DMS153 treated with DMSO at 0.1 percent for 48 hours (cell line): Measurements from ENCODE around the gene PACSIN1.

Experiments used
- DNase-seq: peaks from one replicate; lab custom pipeline; 2025; ENCODE audit not compliant: unreplicated experiment; lab: John Stamatoyannopoulos, UW

The PACSIN1 gene, protein sequence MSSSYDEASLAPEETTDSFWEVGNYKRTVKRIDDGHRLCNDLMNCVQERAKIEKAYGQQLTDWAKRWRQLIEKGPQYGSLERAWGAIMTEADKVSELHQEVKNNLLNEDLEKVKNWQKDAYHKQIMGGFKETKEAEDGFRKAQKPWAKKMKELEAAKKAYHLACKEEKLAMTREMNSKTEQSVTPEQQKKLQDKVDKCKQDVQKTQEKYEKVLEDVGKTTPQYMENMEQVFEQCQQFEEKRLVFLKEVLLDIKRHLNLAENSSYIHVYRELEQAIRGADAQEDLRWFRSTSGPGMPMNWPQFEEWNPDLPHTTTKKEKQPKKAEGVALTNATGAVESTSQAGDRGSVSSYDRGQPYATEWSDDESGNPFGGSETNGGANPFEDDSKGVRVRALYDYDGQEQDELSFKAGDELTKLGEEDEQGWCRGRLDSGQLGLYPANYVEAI

DNA sequence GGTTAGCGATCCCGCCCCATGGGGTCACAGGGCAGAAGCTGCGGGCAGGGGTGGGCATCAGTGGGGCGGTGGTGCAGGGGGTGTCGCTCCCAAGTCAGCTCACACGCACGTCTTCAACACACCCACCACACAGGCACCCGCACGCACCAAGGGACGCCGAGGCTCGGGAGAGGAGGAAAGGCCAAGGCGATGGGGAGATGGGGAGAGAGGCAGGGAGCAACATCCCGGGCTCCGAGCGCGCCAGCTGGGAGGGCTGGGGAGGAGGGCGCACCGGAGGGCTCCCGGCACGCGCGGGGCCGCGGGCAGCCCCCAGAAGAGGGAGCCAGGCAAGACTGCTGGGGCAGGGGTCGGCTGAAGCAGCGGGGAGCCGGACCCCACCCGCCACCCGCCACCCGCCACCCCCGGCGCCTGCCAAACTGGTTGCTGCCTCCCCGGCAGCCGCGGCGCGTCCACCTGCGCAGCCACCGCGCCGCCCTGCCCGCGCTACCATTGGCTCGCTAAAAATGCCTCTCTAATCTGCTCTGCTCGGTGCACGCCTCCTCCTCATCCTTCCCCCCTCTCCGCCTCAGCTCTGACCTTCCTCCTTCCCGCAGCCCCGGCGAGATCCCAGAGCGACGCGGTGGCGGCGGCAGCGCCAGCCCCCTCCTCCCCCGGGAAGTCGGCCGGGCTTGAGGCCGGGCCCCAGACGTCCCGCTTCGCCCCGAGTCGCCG is at the start of gene PACSIN1:
Gene PACSIN1 (plus strand): TSS at position 546 of the 711 bp plus-strand sequence. CDS start 60,230 bp downstream, outside the sequence.
- DNase-seq = no peak

DNA sequence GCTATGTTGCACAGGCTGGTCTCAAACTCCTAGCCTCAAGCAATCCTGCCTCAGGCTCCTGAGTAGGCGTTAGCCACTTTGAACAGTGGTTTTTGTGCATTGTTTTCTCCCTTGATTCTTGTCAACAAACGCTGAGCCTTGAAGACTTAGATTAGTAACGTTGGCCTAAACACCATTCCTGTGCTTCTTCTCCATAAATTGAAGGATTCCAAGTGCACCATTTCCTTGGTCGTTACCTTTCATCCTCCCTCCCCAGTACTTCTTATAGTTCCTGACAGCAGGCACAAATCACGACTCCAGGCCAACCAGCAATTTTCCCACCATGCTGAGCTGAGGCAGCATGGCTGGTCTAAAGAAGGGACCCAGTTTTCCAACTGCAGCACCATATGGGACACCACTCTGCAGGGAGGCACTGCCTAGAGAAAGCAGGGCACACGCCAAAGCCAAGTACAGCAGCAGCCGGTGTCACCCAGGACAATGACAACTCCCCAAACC is 49.0 kb upstream of the PACSIN1 start:
- DNase-seq = no peak

DNA sequence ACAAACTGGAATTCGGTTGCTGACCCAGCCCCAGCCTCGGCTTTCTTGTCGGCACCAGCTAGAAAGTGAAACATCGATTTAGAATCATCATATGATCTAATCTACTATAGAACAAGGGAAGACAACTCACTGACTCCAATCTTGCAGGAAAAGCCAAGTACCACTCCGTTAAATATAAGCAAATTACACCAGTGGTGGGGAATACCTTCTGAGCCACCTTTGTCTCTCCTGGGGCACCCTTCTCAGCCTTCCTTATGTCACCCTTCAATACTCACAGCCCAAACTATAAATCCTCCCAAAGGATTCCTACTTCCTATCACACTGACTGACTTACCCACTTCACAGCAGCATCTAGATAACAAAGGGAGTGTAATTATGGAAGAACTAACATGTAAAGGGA is 47.5 kb upstream of the PACSIN1 start:
- no peak for DNase-seq

DNA sequence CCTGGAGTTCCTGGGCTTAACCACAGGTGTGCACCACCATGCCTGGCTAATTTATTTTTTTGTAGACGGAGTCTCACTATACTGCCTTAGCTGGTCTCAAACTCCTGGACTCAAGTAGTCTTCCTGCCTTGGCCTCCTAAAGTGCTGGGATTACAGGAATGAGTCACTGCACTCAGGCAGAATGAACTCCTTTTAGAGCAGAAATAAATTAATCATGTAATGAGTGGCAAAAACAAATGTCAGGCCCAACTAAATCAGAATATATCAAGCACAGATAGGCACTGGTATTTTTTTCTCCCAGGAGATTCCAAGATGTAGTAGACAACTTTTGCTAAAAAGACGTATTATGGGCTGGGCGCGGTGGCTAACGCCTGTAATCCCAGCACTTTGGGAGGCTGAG is 42.6 kb upstream of the PACSIN1 start:
- DNase-seq = no peak

DNA sequence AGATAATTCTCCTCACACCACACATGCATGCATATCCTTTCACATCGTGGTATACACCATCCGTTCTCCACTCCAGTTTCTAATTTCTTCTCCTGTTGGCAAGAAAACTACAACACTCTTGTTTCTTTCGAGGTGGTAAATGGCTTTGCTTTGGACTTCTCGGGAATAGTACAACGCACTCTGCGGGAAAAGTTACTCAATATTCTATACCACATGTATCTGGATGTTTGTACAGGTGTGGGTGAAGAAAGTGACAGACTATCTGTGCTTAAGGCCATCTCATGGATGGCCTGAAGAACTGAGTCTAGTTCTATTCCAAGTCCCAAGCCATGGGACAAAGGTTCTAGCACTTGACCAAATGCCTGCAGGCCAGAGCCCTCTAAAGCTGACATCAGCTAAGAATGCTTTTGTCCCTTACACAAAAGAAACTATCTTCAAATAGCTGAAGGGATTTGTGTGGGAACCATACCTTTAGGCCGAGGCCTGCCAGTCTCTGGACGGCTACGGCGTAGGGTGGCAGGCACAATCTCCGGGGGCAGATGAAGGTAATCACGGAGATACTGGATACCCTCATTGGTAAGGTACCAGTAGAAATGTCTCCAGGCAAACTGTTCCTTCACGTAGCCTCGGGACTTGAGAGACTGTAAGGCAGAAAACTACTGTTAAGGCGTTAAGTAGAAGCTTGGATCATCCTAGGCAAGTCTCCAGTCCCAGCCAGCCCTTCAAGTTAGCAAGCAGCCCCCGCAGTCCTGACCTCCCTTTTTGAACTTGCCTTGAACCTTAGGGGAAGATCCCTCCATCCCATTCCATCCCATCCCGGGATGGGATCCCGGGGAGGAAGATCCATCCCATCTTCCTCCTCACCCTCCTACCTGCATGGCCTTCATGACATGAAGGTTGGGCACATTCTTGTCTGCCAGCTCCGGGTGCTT is 41.4 kb upstream of the PACSIN1 start:
- no peak for DNase-seq

DNA sequence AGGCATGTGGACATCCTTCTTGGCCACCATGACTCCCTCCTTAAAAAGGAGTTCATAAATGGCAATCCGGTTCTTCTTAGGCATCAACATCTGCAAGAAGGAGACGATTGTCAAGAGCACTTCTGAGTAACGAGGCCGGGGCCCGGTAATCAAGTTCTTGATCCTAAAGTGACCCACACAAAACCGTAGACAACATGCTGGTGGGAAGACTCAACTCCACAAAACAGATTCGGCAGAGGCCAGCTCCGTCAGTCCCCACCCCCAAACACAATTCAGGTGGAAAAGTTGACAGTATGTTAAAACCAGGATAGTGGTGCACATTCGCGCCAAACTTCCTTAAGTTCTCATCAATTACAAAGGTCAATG is 40.8 kb upstream of the PACSIN1 start:
- no peak for DNase-seq

DNA sequence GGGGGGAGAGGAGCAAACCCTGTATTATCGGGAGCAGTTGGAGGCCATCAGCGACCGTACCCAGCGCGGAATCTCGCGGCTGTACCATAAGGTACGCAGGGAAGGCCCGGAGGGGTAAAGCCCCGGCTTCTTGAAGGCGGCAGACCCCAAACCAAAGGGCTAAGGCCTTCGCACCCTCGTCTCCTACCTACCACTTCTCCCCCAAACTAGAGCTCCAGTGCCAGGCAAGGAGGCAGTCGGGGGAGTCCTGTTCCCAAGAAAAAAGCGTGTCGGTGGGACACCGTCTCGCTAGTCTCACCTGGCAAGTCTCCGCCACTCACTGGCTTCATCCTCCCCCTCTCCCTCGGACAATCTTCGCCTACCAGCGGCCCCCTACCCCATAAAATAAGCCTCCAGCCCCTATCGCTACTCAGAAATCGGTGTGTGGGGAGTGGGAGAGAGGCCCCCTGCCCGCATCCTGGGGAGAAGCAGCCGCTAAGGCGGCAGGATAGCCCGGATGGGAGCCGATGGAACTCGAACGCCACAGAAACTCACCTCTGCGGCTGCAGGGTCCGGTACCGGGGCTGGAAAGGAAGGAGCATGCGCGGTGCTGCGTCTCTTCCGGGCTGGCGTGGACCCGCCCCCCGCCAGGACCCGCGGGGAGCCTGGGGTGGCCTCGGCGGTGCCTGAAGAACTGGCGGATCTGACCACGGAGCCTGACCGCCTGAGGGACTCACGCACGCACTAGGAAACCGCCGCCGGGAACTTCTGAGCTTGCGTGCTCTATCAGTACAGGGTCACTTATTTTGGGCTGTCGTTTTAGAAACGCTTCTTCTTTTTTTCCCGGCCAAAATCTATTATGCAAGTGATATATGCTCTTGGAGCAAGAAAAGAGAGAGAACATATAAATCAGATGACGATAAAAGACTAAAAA is 40.1 kb upstream of the PACSIN1 start, which contains the start of gene RPS10:
Gene RPS10 (minus strand): TSS at position 572 of the 913 bp plus-strand sequence. CDS start 848 bp downstream, outside the sequence.
- peak; percentile 91 for DNase-seq

DNA sequence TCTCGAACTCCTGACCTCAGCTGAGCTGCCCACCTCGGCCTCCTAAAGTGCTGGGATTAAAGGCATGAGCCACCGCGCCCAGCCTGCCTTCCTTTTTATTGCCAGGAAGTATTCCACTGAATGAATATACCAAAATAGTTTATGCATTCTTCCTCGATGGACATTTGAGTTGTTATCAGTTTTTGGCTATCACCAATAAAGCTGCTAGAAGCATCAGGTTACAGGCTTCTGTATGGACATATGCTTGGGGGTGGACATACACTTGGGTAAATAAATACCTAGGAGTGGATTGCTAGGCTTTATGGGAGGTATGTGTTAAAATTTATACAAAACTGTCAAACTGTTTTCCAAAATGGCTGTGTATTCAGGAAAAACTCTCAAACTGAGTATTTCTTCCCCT is 30.0 kb upstream of the PACSIN1 start:
- DNase-seq = no peak

DNA sequence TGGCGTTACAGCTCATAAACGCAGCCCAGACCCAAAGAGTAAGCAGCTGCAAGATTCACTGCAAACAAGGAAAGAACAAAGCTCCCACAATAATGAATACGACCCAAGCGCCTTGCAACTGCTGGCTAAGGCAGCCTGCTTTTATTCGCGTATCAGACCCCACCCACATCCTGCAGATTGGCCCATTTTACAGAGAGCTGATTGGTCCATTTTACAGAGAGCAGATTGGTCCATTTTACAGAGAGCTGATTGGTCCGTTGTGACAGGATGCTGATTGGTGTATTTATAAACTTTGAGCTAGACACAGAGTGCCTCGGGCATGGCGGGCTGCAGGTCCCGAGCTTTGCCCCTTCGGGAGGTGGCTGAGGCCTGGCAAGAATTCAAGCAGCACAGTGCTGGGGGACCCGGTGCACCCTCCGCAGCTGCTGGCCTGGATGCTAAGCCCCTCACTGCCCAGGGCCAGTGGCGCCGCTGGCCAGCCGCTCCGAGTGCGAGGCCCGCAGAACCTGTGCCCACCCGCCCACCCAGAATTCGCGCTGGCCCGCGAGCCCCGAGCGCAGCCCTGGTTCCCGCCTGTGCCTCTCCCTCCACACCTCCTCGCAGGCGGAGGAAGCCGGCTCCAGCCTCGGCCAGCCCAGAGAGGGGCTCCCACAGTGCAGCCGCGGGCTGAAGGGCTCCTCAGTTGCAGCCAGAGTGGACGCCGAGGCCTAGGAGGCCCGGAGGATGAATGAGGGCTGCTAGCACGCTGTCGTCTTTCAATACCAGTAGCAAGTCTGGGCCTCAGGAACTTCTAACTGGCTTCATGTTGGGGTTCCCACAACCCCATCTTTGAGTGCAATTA is 28.9 kb upstream of the PACSIN1 start:
- DNase-seq = no peak

DNA sequence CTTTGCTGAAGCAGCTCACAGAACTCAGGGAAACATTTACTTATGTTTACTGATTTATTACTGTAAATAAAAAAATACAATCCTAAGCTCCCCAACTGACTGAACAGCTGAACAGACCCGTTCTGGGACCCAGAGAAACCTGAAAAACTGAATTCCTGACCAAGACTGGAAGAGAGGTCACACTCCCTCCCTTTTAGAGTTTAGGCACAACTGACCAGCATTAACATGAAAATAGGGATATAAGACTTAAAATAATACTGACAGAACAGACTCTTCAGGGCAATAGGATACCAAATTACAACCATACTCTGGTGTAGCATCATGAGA is 28.3 kb upstream of the PACSIN1 start:
- DNase-seq = no peak

DNA sequence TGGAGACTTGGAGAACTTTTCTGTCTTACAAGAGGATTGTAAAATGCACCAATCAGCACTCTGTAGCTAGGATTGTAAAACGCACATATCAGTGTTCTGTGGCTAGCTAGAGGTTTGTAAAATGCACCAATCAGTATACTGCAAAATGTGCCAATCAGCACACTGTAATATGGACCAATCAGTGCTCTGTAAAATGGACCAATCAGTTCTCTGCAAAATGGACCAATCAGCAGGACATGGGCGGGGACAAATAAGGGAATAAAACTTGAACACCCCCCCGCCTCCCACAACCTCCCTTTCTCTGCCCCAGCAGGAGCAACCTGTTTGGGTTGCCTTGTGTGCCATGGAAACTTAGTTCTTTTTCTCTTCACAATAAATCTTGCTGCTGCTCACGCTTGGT is 27.2 kb upstream of the PACSIN1 start:
- DNase-seq = no peak

DNA sequence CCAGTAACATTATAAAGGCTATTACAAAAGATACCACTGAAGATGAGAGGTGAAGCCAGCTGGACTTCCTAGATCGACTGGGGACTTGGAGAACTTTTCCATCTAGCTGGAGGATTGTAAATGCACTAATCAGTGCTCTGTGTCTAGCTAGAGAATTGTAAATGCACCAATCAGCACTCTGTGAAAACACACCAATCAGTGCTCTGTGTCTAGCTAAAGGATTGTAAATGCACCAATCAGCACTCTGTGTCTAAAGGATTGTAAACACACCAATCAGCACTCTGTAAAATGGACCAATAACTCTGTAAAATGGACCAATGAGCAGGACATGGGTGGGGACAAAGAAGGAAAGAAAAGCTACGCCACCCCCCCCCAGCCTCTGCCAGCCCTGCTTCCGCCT is 26.4 kb upstream of the PACSIN1 start:
- DNase-seq = no peak

DNA sequence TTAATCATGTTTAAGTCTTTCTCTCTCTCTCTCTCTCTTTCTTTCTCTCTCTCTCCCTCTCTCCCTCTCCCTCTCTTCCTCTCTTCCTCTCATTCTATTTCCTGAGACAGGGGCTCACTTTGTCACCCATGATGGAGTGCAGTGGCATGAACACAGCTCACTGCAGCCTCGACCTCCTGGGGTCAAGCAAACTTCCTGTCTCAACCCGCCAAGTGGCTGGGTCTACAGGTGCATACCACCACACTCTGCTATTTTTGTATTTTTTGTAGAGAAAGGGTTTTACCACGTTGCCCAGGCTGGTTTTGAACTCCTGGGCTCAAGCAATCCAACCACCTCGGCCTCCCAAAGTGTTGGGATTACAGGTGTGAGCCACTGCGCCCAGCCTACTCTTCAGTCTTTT is 24.4 kb upstream of the PACSIN1 start:
- no peak for DNase-seq

DNA sequence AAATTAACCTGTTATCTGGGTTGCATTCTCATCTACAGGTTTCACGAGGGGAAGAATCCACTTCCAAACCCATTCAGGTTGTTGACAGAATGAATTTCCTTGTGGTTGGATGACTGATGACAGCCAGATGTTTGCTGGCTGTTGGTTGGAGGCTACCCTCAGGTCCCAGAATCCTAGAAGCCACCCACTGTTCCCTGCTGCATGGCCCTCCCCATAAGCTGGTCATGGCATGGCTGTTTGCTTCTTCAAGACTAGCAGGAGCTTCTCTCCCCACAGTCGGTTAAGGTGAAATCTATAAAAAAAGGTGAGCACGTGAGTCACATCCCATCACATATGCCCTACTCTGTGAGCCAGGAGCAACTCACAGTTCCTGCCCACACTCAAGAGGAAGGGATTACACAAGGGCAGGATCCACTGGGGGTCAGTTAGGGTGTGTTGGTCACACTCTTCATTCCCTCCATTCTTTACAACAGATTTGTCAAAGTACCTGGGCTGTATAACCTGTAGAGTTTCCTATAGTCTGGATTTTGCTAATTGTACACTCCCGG is 20.5 kb upstream of the PACSIN1 start:
- no peak for DNase-seq

DNA sequence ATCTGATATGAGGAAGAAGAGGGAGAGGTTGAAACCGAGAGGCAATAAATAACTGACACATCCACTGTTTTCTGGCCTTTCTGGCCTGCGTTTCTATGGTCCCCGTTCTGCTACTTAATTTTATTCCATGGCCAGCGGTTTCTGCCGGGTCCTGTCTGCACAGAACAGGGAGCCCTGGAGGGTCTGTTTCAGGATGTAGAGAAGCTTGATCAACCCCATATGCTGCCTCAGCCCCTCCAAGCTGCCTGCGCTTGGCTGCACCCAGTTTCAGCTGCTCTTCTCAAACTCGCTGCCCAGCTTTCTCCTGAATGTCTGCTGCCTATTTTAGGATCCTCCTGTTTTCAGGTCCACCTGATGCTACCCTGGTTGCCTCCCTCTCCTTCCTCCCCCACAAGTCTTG is 18.5 kb upstream of the PACSIN1 start:
- no peak for DNase-seq

DNA sequence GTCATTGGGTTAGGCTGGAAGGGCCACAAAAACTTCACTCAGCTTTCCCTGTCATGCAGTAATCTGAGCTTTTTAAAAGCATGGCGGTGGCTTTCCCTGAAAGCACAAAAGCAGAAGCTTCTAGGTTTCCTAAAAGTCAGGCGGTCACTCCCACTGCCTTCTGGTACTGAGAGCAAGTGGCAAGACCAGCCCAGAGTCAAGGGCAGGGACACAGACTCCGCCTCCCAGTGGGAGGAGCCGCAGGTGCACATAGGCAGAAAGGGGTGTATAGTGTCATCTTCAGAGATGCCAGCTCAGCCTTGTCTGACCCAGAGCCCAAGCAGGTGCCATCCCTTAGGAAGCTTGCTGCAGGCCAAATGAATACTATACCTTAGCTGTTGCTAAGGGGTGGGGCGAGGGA is 18.0 kb upstream of the PACSIN1 start:
- no peak for DNase-seq

DNA sequence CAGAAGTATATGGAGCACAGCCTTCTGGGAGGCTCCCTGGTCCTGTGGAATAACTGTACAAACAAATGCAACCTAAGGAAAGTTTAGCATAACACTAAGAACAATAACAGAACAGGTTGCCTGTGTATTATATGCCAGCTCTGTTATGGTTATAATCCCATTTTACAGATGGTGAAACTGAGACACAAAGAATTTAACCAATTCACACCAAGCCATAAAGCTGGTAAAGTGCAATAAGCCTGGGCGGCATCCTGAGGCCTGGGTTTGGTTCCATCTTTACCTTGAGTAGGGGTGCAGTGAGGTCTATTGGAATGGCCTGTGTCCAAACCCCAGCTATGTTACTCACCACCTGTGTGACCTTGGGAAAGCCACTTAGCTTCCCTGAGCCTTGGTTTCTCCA is 14.7 kb upstream of the PACSIN1 start:
- DNase-seq = no peak

DNA sequence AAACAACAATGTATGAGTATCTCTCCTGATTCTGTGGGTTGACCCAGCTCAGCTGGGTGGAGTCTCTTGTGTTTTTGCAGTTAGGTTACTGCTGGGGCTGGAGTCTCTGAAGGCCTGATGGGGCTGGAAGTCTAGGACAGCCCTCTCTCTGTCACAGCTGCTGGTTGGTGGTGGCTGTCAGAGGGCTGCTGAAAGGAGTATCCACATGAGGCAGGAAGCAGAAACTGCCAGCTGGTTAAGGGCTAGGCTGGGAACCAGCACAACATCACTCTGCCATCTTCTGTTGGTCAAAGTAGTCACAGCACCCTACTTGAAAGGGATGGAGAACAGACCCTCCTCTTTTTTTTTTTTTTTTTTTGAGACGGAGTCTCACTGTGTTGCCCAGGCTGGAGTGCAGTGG is 10.0 kb upstream of the PACSIN1 start:
- DNase-seq = no peak

DNA sequence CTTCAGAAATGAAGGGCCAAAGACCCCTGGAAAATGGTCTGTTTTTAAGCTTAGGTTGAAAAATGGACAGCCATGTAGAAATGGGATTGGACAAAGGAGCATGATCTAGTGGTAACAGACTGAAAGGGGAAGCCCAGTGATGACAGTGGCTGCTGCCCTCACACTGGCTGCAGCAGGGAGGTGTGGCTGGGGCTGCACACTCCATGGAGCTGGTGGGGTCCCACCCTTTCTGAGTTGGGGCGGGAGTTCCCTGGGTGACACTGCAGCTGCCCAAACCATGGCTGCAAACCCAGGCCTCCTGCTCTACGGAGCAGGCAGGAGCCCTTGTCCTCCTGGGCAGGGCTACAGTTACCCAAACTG is 8.5 kb upstream of the PACSIN1 start:
- no peak for DNase-seq
